ENCODE measurements around the gene VSIG8. TPM values are rescaled to one million over a fixed set of nuclear protein-coding genes. Genes with fewer than 3 reads are reported as not detected.

Gene VSIG8
- total RNA-seq, 2 experiments from 2014 or later, result not detected

DNA sequence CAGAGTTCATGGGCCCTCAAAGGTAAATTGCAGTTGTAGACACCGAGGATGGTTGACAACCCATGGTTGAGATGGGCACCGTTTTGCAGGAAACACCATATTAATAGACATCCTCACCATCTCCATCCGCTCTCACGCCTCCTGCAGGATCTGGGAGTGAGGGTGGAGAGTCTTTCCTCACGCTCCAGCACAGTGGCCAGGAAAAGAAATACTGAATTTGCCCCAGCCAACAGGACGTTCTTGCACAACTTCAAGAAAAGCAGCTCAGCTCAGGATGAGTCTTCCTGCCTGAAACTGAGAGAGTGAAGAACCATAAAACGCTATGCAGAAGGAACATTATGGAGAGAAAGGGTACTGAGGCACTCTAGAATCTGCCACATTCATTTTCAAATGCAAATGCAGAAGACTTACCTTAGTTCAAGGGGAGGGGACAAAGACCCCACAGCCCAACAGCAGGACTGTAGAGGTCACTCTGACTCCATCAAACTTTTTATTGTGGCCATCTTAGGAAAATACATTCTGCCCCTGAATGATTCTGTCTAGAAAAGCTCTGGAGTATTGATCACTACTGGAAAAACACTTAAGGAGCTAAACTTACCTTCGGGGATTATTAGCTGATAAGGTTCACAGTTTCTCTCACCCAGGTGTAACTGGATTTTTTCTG lies 26.5 kb downstream of the VSIG8 start:
- POLR2A ChIA-PET, result no interaction called here
- Histone ChIP-seq H3K4me1 (ENCODE audit: insufficient read depth, low read length) (no peaks in the 10 kb centered on the region), H3K27ac (ENCODE audit: low read depth in 1 of 2, low read length in 2 of 2) (no peak overlapping the region), H3K9me3 (ENCODE audit: control insufficient read depth in 1 of 2, insufficient read depth in 1 of 2, low read length in 2 of 2) (no peaks in the 10 kb centered on the region), H3K36me3 (ENCODE audit: insufficient read depth, low read length) (no peaks in the 10 kb centered on the region), H3K4me3 (ENCODE audit: low read length) (no peak overlapping the region), H3K27me3 (ENCODE audit: control insufficient read depth in 1 of 2, insufficient read depth in 2 of 2, low read length in 2 of 2) (no peaks in the 10 kb centered on the region)
- H3K4me3 Mint-ChIP-seq, result no peak overlapping the region
- H3K9me3 Mint-ChIP-seq, result no peaks in the 10 kb centered on the region
- TF ChIP-seq, protein P1, sequence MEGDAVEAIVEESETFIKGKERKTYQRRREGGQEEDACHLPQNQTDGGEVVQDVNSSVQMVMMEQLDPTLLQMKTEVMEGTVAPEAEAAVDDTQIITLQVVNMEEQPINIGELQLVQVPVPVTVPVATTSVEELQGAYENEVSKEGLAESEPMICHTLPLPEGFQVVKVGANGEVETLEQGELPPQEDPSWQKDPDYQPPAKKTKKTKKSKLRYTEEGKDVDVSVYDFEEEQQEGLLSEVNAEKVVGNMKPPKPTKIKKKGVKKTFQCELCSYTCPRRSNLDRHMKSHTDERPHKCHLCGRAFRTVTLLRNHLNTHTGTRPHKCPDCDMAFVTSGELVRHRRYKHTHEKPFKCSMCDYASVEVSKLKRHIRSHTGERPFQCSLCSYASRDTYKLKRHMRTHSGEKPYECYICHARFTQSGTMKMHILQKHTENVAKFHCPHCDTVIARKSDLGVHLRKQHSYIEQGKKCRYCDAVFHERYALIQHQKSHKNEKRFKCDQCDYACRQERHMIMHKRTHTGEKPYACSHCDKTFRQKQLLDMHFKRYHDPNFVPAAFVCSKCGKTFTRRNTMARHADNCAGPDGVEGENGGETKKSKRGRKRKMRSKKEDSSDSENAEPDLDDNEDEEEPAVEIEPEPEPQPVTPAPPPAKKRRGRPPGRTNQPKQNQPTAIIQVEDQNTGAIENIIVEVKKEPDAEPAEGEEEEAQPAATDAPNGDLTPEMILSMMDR (IDR thresholded peaks at IDR 0.05), result no peak
- no peaks in the 10 kb centered on the region for H3K27me3 Mint-ChIP-seq
- no peak overlapping the region for H3K27ac Mint-ChIP-seq
- intact Hi-C loops (cut with DNase I, micrococcal nuclease), result loop anchor here in 1 of 2 experiments (2.0 kb wide), 1 partner anchor 55 kb away; no protein-coding TSS in a partner anchor
- H3K4me1 Mint-ChIP-seq (ENCODE audit: low read depth), result no peaks in the 10 kb centered on the region
- no peak for DNase-seq
- H3K36me3 Mint-ChIP-seq (ENCODE audit: low read depth), result peaks cover 9% of the 10 kb centered on the region
- ATAC-seq (ENCODE audit: poor library complexity), result no peak
- CTCF ChIA-PET, result interaction anchor here (1.6 kb wide), 1 partner anchor 58 kb away, joined by 3 read pairs; no protein-coding TSS in a partner anchor

- H3K36me3 Mint-ChIP-seq (ENCODE audit: low read depth), result peaks cover 9% of the 10 kb centered on the region
- H3K27ac Mint-ChIP-seq, result no peak overlapping the region
- intact Hi-C loops (cut with DNase I, micrococcal nuclease), result no loop called here
Observed at GRCh38 chr1:159835356-159835755, 27.1 kb downstream of the VSIG8 start.

DNA sequence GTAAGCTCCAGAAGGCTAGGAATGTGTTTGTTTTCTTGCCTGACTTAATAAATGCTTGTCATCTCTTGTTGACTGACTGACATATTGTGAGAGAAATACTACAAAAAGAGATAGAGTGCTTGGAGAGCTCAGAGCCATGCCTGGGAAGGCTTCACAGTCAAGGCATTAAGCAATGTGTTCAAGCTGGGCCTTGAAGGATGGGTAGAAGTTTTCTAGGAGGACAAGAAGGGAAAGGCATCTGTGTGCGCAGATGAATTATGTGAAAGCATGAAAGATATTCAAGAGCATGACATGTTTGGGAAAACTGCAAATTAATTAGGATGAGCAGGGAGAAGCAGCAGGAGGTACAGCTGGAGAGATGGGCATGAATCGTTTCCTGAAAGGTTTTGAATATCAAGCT lies 30.1 kb downstream of the VSIG8 start:
- H3K36me3 Mint-ChIP-seq (ENCODE audit: low read depth), result peaks cover 2% of the 10 kb centered on the region
- no peak overlapping the region for H3K27ac Mint-ChIP-seq
- H3K4me1 Mint-ChIP-seq (ENCODE audit: low read depth), result peaks cover 18% of the 10 kb centered on the region
- no peak for DNase-seq
- Histone ChIP-seq H3K36me3 (ENCODE audit: insufficient read depth, low read length) (no peaks in the 10 kb centered on the region), H3K27ac (ENCODE audit: low read depth in 1 of 2, low read length in 2 of 2) (no peak overlapping the region), H3K27me3 (ENCODE audit: control insufficient read depth in 1 of 2, insufficient read depth in 2 of 2, low read length in 2 of 2) (no peaks in the 10 kb centered on the region), H3K4me1 (ENCODE audit: insufficient read depth, low read length) (peaks cover 13% of the 10 kb centered on the region), H3K4me3 (ENCODE audit: low read length) (no peak overlapping the region), H3K9me3 (ENCODE audit: control insufficient read depth in 1 of 2, insufficient read depth in 1 of 2, low read length in 2 of 2) (peaks cover 0 to 22% of the 10 kb centered on the region in 2 experiments)
- no peaks in the 10 kb centered on the region for H3K27me3 Mint-ChIP-seq
- ATAC-seq (ENCODE audit: poor library complexity), result no peak
- no peaks in the 10 kb centered on the region for H3K9me3 Mint-ChIP-seq
- ChIA-PET CTCF (no interaction called here), POLR2A (no interaction called here)
- no peak overlapping the region for H3K4me3 Mint-ChIP-seq
- intact Hi-C loops (cut with DNase I, micrococcal nuclease), result no loop called here
- TF ChIP-seq, protein P1 (IDR thresholded peaks at IDR 0.05), result no peak

More at GRCh38 chr1:159835356-159835755, 27.1 kb downstream of the VSIG8 start:
- DNase-seq, result no peak
- ATAC-seq (ENCODE audit: poor library complexity), result no peak
- Histone ChIP-seq H3K9me3 (ENCODE audit: control insufficient read depth in 1 of 2, insufficient read depth in 1 of 2, low read length in 2 of 2) (no peaks in the 10 kb centered on the region), H3K4me3 (ENCODE audit: low read length) (no peak overlapping the region), H3K27me3 (ENCODE audit: control insufficient read depth in 1 of 2, insufficient read depth in 2 of 2, low read length in 2 of 2) (no peaks in the 10 kb centered on the region), H3K36me3 (ENCODE audit: insufficient read depth, low read length) (no peaks in the 10 kb centered on the region), H3K4me1 (ENCODE audit: insufficient read depth, low read length) (no peaks in the 10 kb centered on the region), H3K27ac (ENCODE audit: low read depth in 1 of 2, low read length in 2 of 2) (no peak overlapping the region)
- no peaks in the 10 kb centered on the region for H3K27me3 Mint-ChIP-seq
- H3K4me3 Mint-ChIP-seq, result no peak overlapping the region
- TF ChIP-seq, protein P1 (IDR thresholded peaks at IDR 0.05), result no peak
- no peaks in the 10 kb centered on the region for H3K4me1 Mint-ChIP-seq (ENCODE audit: low read depth)
- no peaks in the 10 kb centered on the region for H3K9me3 Mint-ChIP-seq
- CTCF ChIA-PET, result no interaction called here
- POLR2A ChIA-PET, result no interaction called here

Measured in CD4-positive, alpha-beta T cell (primary cell).